Bronchial epithelial cell (primary cell): Measurements from ENCODE around the gene NR2F6. TPM values are rescaled to one million over a fixed set of nuclear protein-coding genes. Genes with fewer than 3 reads are reported as not detected.
"Not testable (repeated sequence)": the region's sequence is repeated elsewhere in the genome, so short reads cannot be mapped to it uniquely, and the experiment has no call there.

Experiments
- DNase-seq: peaks from one replicate; pipeline ENCODE4 v3.0.0-alpha.2; 2010; ENCODE audit warnings: low read depth
- FAIRE-seq: peaks from 2 replicates; lab custom pipeline; 2011; peaks lifted over from hg19 to GRCh38; lab: Jason Lieb, UNC
- H3K27me3 ChIP-seq: 2 replicates; pipeline ENCODE4 v1.5.1; 2011; ENCODE audit warnings: low read length; ENCODE audit not compliant: control insufficient read depth, insufficient read depth
- H3K36me3 ChIP-seq: 2 replicates; pipeline ENCODE4 v1.5.1; 2011; ENCODE audit warnings: low read length; ENCODE audit not compliant: control insufficient read depth, insufficient read depth
- H3K4me3 ChIP-seq: 2 replicates; pipeline ENCODE4 v1.5.1; 2011; ENCODE audit warnings: mild to moderate bottlenecking, low read depth, low read length, control low read depth
- total RNA-seq: library from RNA; depleted of rRNA; stranded (reverse); fragments of >200 nt; gene quantifications from 2 replicates; pipeline ENCODE4 v1.2.1, GENCODE V29; 2014
- TF ChIP-seq, protein P1 (sequence below): IDR thresholded peaks from 2 replicates; pipeline ENCODE4 v1.5.1; 2011; ENCODE audit warnings: mild to moderate bottlenecking, moderate library complexity, low read length, control low read depth, inconsistent platforms; ENCODE audit not compliant: insufficient read depth, severe bottlenecking

Gene NR2F6
- total RNA-seq, 1 donor from 2014 or later = 124 TPM

- H3K27me3 ChIP-seq = no peaks in the 10 kb centered on the region
- H3K36me3 ChIP-seq = peaks cover 4% of the 10 kb centered on the region
- DNase-seq (no peak), FAIRE-seq (no peak)
- TF ChIP-seq, protein P1, sequence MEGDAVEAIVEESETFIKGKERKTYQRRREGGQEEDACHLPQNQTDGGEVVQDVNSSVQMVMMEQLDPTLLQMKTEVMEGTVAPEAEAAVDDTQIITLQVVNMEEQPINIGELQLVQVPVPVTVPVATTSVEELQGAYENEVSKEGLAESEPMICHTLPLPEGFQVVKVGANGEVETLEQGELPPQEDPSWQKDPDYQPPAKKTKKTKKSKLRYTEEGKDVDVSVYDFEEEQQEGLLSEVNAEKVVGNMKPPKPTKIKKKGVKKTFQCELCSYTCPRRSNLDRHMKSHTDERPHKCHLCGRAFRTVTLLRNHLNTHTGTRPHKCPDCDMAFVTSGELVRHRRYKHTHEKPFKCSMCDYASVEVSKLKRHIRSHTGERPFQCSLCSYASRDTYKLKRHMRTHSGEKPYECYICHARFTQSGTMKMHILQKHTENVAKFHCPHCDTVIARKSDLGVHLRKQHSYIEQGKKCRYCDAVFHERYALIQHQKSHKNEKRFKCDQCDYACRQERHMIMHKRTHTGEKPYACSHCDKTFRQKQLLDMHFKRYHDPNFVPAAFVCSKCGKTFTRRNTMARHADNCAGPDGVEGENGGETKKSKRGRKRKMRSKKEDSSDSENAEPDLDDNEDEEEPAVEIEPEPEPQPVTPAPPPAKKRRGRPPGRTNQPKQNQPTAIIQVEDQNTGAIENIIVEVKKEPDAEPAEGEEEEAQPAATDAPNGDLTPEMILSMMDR = no peak
- H3K4me3 ChIP-seq = peak within 1 kb of the TSS; percentile 36
These were observed 35.9 kb upstream of the NR2F6 start, which contains the start of gene ANKLE1 for GRCh38 chr19:17281391-17282304. Gene ANKLE1 (plus strand): TSS chr19:17281901. CDS start chr19:17281921, 20 bp downstream.

- TF ChIP-seq, protein P1 = no peak
- DNase-seq = no peak
- Histone ChIP-seq H3K36me3 (peaks cover 11% of the 10 kb centered on the region), H3K4me3 (no peak overlapping the region), H3K27me3 (no peaks in the 10 kb centered on the region)
- no peak for FAIRE-seq
These were observed 33.7 kb upstream of the NR2F6 start for GRCh38 chr19:17279436-17279835.

GRCh38 chr19:17275441-17276175 lies 29.9 kb upstream of the NR2F6 start:
- H3K27me3 ChIP-seq = no peaks in the 10 kb centered on the region
- DNase-seq (no peak), FAIRE-seq (no peak)
- TF ChIP-seq, protein P1 = no peak
- H3K36me3 ChIP-seq = peaks cover 26% of the 10 kb centered on the region
- H3K4me3 ChIP-seq = no peak overlapping the region

GRCh38 chr19:17274892-17275291 lies 29.2 kb upstream of the NR2F6 start:
- H3K36me3 ChIP-seq = peaks cover 28% of the 10 kb centered on the region
- not testable (repeated sequence) for H3K4me3 ChIP-seq, FAIRE-seq, H3K27me3 ChIP-seq, DNase-seq

DNA sequence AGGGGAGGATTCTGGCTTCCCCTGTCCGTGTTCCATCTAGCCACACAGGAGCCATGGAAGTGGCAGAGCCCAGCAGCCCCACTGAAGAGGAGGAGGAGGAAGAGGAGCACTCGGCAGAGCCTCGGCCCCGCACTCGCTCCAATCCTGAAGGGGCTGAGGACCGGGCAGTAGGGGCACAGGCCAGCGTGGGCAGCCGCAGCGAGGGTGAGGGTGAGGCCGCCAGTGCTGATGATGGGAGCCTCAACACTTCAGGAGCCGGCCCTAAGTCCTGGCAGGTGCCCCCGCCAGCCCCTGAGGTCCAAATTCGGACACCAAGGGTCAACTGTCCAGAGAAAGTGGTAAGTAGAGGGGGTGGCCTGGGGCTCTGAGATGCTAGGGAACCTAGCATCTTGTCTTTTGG lies 23.0 kb upstream of the NR2F6 start:
- H3K36me3 ChIP-seq = peaks cover 15% of the 10 kb centered on the region
- no peak for DNase-seq
- TF ChIP-seq, protein P1 = no peak
- no peak overlapping the region for H3K4me3 ChIP-seq
- FAIRE-seq = no peak
- no peaks in the 10 kb centered on the region for H3K27me3 ChIP-seq
